ENCODE data around the gene LRRC75A.
"Not testable (repeated sequence)": the region's sequence is repeated elsewhere in the genome, so short reads cannot be mapped to it uniquely, and the experiment has no call there.

LRRC75A gene

DNA sequence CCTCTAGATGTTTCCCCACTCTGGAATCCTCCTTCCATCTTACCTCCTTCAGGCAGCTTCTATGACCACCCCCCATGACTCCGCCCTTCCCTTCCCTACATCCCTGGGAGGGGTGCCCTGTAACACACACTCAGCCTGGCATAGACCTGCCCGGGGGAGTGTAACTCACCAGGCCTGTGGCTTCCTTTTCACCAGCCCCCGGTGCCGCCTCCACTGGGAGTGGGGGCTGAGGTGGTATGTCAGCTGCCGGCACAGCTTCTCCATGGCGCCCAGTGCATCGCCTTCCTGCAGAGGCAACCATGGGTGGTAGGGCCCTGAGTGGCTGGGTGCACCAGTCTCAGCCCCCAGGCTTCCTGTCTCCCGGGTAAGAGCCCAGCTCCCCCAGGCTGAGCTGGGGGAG is 44.3 kb downstream of the LRRC75A start:
- no peak for DNase-seq

DNA sequence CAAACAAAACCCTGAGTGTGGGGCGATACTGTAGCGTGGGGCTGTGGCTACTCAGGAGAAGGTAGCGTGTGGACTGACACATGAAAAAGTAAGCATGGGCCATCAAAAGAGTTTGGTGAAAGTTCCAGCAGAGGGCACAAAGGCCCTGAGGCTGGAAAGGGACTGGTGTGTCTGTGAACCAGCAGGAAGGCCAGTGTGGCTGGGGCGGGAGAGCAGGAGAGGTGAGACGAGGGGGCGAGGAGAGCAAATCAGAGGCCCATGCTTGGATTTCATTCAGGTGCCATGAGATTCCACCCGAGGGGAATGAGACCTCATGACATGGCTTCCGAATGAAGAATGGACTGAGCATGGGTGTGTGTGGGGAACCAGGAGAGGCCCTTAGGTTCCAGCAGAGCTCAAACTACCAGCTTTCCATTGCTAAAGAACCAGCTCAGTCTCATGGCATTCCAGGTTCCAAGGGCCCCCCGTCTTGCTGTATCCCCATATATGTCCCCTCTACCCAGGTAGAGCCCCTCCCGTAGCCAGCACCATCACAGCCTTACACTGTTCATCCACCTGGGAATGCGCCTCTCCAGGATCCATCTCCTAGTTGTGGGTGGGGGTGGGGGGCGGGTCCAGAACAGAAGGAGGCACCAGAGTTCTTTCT is 45.5 kb downstream of the LRRC75A start:
- no peak for DNase-seq

DNA sequence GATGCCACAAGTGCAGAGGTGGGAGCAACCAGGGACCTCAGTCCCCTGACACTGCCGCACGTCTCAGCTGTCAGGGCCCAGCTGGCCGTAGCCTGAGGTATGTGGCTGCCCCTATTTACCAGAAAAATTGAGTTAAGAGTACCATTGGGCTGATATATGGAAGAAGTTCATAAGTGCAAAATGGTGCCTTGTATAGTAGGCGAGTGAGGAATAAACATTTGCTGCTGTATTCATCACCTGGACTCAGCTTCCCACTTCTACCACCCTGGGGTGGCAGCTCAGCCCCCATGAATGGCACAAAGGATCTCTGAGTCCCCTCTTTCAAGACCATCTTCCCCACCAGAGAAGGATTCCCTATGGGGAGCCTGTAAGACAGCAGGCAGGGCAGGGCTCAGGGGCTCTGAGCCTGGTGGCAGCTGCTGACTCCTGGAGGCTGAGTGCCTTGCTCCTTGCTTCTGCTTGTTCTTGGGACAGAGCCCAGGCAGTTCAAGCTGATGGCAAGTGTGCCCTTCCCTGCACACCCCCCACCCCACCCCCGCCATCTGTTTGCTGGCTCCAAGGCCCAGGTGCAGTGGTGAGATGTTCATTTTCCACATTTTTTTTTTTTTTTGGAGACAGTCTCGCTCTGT is 47.6 kb downstream of the LRRC75A start:
- DNase-seq: no peak

DNA sequence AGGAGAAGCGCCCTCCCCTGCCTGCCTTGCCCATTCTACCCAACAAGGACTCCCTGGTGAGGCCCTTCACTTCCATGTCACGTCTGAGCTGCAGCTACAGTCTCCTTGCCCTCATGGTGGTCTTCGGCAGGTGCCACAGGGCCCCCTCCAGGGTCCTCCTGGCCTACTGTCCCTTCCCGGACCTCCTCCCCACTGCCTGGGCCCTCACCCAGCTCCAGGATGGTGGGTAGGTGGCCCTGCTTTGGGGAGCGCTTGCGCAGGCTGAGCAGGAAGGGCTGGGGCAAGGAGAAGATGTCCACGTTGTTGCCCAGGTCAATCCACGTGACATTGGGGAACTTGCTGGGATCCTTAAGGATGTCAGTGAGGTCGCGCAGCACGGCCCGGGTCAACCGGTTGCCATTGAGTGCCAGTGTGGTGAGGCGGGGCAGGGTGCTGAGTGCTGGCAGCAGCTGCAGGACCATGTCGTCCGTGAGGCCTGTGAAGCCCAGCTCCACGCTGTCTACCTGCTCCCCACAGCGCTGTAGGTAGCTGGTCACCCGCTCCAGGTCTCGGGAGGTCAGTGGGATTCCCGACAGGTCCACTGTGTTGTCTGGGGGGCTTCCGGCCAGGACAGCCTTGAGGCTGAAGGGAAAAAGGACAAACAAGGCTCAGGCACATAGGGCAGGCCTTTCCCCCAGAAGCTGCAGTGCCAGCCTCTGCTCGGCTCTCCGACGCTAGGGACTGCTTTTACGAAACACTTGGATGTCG is 48.3 kb downstream of the LRRC75A start:
- DNase-seq: no peak

DNA sequence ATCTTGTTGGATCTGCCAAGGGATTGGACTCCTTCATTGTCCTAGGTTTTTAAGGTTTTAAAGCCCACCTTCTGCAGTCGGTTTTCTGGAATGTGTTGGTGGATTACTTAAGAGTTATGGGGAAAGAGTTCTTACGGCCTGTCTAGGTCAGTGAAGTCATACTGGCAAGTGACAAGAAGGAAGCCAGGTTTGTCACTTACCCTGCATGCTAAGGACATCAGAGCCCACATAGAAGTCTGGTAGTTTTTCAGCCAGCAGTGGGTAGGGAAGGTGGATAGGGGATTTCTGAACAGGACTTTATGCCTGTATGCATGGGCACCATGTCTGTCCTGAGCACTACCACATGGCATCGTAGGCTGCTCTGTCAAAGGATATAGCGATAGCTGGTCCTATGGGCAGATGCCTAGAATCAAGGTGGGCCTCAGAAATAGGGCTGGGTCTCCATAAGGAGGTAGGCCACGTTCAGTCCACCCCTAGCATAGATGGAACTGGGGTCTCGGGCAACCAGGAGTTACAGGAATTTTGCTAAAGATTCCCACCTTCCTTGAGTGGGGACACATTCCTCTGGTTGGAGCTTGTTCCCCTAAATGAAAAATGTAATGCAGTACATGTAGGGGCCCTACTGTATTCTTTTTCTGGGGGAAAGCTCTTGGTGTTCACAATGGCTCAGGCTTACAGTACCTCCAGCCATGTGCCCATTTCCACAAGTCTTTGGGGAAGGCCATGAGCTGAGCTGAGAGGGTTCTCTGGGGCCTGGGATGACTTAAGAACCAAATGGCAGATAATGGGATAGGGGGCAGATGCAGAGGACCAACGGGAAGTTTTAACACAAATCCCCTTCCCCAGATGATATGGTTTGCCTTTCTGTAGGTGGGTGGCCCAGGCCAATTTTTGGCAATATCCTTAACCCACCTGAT is 49.1 kb downstream of the LRRC75A start:
- no peak for DNase-seq

DNA sequence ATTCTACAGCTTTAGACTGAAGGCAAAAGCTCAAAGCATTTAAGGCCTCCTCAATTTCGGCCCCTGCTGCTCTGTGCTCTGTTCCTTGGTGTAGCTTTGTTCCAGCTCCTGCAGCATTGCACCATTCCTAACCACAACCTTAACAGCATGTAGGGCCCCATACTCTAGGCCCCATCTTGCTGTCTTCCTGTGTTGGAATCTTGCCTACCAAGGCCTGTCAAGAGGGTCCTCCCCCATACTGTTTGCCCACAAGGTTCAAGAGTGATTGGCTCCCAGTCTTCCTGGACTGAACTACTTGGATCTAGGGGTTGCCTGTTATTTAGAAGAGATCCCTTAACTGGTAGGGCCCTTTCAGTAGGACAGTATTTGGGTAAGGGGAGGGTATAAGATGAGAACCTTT is 49.9 kb downstream of the LRRC75A start:
- no peak for DNase-seq

DNA sequence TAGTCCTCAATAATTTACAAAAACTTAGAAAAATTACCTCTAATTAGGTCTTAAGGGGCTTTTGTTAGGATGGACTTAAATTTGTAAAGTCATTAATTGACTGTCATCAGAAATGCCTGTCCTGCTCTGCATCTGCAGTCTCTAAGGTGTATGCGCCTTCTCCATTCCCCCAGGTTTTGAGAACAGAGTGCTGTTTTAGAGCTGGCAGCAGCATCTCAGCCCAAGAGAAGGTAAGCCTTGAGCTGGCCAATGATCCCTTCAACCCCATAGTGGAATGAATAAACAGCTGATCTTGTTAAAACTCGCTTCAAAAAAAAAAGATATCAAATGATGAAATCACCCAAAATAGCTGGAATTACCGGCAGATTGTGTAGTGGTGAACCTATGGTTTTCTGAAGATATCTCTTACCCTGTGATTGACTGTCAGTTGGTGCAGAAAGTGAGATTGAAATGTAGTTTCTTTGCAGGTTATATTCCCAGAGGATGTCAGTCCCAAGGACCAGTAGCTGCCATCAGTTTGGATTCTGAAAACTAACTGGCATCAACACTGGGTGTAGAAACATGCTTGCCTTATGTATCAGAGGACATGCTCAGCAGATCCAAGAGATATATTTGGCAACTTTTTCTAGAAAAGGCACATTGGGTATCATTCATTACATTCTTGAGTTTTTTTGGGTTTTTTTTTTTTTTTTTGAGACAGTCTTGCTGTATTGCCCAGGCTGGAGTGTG is 50.9 kb downstream of the LRRC75A start:
- DNase-seq: no peak

DNA sequence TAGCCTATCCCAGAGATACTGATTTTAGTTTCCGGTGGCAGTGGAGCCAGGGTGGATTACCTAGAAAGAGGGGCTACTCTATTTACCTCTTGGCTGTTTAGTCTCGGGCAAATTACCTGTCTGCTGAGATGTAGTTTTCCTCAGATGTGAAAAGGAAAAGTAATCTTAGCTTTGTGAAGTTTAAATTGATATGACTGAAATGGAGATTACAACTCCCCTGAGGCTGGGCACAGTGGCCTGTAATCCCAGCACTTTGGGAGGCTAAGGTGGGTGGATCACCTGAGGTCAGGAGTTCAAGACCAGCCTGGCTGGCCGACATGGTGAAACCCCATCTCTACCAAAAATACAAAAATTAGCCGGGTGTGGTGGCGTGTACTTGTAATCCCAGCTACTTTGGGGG is 51.6 kb downstream of the LRRC75A start:
- not testable (repeated sequence) for DNase-seq

DNA sequence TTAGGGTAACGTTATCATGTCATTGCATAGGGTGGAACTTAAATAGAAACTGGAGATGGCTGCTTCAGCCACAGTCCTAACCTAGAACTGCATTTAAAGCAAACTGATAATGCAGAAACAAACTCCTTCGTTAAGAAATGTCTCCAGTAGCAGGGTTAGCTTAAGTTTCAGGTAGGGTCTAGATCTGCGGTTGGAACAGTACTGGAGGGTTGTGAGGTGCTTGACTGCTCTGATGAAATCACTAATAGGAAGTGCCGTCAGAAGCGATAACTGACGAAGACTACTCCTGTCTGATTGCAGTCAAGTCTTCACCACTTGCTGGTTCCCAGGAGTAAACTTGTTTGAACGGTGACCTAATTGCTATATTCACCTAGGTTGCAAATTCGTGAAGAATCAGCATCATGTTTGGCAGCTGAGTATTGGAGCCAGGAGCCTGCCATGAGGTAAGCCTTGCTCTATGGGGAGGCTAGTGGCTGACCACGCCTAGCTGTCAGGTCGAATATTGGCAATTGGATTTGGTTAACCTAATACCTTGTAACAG is 52.1 kb downstream of the LRRC75A start:
- DNase-seq: peak; percentile 67

DNA sequence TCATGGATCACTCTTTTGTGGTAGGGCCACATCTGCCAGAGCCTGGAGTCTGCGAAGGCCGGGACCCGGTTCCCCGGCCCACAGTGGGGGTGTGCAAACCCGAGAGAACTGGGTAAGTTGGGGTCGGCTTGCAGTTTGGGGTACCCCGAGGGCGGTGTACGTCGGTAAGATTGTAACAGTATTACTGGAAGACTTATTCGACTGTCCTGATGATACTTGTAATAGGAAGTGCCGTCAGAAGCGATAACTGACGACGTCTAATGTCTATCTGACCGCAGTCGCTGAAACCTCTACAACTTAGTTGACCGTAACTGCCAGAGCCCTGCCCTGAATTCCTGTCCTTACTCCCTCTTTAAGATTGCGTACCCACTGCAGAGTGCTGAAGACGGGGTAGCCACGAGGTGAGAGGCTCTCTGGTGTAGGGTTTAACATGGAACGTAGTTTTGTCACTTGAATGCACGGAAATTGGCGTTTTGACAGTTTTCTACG is 52.6 kb downstream of the LRRC75A start:
- peak; percentile 70 for DNase-seq

DNA sequence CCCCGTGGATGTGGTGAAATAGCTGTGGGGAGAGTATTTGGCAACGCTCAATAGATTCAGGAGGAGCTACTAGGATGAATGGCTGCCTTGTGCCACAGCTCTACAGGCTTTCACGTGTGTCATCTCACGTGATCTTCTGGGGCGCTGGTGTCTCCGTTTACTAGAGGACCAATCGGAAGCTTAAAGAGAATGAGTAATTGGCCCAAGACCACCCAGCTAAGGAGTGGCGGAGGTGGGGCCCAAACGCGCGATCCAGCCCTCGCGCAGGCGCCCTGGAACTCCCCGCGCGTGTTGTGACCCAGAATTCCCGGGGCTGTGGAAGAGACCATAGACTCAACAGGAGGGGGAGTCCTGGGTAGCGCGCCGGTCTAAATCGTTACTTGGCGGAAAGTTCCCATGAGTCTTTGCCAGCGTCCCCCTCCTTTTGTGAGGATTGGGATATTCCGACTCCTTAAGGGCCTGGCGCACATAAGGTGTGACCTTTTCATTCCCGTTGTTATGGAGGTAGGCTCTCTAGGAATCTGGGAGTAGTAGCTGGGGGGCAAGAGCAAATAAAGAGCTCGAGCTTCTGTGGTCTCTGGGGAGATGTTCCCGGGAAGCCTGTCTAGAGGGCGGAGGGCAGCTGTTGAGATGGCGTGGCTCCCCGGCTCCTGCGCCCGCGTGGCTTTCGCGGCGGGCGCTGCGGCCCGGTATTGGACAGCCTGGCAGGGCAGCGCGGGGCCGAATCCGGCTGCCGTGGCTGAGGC is 53.3 kb downstream of the LRRC75A start:
- DNase-seq: peak; percentile 98

DNA sequence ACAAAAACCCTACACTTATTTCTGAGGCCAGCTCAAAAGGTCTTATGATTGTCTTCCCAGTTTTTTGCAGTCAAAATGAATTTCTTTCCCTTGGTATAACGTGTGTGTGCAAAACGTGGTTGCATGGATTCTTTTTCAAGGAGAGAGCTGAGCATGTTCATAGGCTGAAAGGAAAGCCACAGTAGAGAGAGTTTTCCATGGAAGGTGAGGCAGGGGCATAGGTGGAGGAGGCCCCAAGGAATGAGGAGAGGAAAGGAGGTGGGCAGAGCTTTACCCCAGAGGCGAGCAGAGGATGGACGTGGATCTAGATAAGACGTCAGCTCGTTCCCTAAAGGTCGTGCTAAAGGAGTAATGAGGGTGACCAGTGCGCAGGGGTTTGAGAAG is 53.8 kb downstream of the LRRC75A start:
- no peak for DNase-seq

DNA sequence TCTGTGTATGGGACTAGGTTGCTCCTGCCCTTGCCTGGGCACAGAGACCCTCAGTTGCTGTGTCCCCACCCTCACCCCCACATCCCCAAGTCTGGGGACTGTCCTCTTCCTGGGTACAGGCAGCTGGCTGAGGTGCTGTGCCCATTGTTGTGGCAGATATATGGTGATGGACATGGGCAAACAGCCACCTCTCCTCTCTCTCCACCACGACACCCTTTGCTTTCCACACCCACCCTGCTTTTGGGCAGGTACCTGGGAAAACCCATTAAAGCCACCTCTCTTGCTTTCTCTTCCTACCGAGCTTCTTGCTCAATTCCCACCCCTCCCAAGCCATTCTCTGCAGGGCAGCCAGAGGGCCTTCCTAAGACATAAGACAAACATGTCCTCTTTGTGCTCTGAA is 54.9 kb downstream of the LRRC75A start:
- DNase-seq: no peak

DNA sequence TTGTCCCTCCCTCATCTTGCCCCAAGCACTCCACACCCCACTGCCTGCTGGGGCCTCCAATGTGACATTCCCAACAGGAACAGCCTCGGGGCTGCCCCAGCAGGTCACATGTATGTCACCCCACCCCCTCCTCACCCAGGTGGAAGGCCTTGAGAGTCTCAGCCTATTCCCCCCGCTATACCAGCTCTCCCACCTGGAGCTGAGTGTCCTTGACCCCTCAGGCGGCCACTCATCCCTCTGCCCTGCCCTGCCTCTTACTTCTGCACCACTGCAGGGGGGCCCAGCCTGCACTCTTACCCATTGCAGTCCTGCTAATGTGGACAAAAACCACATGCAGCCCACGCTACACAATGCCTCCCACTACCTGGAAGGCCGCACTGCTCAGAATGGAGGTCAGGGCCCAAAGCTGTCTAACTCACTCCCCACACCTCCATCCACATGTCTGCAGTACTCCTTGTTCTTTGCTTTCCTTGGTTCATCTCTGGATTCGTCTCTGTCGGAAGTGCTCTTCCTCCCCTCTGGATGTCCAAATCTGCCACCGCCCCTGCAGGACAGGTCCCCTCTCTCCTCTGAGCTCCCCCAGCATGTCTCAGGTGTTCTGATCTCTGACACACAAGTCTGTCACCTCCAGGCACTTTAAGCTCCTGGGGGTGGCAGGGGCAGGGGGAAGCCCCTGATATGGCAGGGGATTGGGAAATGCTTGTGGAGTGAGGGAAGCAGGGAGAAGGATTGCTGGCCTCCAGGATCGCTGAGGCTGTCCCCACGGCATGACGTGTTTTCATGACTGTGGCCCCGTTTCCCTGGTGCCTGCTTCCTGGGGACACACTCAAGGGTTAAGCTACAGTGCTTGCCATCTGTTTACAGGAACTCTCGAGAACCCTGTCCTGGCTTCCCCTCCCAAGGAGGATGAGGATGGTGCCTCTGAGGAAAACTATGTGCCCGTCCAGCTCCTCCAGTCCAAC is 55.8 kb downstream of the LRRC75A start:
- DNase-seq: no peak

DNA sequence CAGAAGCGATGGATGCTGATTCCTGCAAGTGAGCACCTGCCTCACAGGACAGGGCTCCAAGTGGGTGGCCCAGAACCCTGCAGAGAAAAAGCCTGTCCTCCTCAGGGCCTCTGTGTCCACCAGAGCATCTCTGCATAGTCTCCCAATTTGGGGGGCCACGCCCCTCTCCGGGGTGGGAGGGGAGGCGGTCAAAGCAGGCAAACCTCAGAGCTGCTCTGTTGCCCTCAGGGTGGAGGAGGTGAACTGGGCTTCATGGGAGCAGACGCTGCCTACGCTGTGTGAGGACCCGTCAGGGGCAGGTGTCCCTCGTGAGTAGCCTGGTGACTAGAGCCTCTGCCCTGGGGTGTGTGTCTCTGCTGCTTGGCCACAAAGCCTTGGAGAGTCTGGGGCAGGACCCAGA is 57.3 kb downstream of the LRRC75A start:
- DNase-seq: no peak

DNA sequence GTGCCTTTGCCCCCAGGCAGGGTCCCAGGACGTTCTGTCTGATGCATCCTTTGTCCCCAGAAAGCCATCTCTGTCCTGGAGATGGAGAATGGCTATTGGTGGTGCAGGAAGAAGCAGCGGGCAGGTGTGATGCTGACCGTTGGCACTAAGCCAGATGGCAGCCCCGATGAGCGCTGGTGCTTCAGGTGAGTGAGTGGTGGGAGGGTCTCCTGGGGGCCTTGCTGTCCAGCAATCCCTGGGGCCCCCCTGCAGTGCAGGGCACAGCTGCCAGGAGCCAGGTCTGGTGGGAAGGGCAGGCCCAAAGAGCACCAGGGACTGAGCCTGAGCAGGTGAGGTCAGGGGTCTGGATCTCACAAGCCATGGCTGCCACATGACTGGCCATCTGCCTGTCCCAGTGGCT is 58.5 kb downstream of the LRRC75A start:
- no peak for DNase-seq

DNA sequence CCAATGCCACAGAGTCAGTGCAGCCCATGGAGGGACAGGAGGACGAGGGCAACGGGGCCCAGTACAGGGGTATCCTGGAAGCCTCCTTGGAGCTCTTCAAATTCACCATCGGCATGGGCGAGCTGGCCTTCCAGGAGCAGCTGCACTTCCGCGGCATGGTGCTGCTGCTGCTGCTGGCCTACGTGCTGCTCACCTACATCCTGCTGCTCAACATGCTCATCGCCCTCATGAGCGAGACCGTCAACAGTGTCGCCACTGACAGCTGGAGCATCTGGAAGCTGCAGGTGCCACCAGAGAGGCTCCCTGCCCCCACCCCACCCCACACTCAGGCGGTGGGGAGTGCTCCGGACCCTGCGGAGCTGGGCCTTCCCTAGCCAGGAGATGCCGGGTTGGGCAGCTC is 60.0 kb downstream of the LRRC75A start:
- DNase-seq: no peak

DNA sequence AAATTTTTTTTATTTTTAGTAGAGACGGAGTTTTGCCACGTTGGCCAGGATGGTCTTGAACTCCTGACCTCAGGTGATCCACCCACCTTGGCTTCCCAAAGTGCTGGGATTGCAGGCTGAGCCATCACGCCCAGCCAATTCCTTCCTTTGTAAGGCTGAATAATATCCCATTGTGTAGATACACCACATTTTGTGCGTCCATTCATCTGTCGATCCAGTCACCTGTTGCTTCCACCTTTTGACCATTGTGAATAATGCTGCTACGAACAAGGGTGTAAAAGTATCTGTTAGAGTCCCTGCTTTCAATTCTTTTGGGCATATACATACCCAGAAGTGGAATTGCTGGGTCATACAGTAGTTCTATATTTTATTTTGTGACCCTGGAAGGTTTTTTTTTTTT is 61.3 kb downstream of the LRRC75A start:
- no peak for DNase-seq

DNA sequence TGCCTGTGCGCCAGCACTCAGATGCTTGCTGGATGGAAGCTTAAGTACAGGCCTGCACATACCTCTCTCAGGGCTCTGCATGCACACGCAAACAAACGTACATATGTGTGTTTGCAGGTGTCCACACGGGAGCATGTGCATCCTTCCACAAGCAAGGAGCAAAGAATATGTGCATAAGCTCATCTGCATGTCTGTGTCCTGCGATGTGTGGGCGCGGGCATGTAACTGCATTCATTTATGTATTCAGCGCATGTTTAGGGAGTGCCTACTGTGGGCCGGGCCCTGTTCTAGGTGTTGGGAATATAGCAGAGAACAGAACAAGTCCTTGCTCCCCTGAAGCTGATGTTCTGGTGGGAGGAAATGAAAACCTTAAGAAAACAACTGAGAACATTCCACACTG is 62.9 kb downstream of the LRRC75A start:
- no peak for DNase-seq

Data from CD4-positive, alpha-beta T cell treated with Interleukin-10 for 1 hour (primary cell).